Stromal cell of bone marrow (primary cell): ENCODE measurements around the gene ZFHX3.

ENCODE experiments used
- DNase-seq: peaks from one replicate; pipeline ENCODE4 v3.0.0-alpha.2; 2012; ENCODE audit warnings: low read depth

Gene ZFHX3

GRCh38 chr16:72974142-72974769, 73.7 kb downstream of the ZFHX3 start:
- no peak for DNase-seq

GRCh38 chr16:72972878-72973571, 74.9 kb downstream of the ZFHX3 start:
- no peak for DNase-seq

- DNase-seq, result no peak
Measured at GRCh38 chr16:72971370-72971769, 76.6 kb downstream of the ZFHX3 start.

- no peak for DNase-seq
Measured at GRCh38 chr16:72970656-72971055, 77.3 kb downstream of the ZFHX3 start.

- no peak for DNase-seq
Measured at GRCh38 chr16:72969812-72970211, 78.1 kb downstream of the ZFHX3 start.

- no peak for DNase-seq
Measured at GRCh38 chr16:72969146-72969545, 78.8 kb downstream of the ZFHX3 start.

- DNase-seq, result no peak
Measured at GRCh38 chr16:72967941-72968340, 80.0 kb downstream of the ZFHX3 start.

DNA sequence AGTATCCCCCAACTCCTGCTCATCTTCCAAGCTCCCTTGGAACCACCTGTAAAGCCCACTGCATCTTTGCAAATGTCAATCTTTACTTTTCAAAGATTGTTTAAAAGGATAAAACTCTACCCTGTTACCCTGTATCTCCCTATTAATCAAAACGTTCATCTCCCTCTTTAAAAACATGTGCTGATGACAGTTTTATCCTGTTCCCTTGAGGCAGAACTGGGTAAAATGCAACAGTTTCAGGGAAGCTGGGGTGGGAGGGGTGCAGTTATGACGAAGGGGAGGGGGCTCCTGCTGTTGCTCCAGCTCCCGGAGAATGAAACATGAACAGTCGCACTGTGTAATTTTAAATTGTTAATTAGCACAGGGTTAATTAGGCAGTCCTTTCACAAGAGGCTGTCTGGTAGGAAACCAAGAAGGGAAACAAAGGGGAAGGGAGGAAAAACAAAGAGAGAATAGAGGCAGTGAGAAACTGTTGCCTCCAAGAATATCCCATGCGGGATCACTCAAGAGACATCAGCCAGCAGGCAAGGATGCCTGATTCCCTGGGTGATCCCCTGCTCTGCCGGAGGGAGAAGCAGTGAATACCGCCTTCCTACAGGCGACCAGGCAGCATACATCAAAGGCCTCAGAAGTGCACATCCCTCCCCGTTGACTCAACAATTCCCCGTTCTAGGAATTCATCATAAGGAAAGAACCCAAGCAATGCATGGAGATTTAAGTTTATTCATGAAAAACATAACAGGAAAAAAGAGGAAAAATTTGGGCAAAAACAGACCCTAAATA, 84.2 kb downstream of the ZFHX3 start:
- no peak for DNase-seq

DNA sequence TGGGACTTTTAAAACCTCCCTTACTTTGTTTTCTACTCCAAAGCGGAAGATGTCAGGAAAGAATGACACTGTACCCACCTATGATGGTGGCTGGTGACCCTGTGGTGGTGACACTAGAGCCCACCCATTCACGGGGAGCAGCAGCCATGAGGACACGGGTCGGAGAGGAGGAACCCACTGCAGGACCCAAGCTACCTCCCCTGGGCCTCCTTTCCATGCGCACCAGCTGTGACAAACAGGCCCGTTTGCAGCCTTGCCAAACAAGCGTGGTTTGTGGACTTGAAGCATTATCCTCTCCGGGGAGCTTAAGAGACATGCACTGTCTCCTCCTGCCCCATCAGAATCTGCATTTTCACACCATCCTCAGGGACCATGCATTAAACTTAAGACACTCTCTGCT, 85.6 kb downstream of the ZFHX3 start:
- no peak for DNase-seq

GRCh38 chr16:72961863-72962262, 86.1 kb downstream of the ZFHX3 start:
- DNase-seq, result no peak

DNA sequence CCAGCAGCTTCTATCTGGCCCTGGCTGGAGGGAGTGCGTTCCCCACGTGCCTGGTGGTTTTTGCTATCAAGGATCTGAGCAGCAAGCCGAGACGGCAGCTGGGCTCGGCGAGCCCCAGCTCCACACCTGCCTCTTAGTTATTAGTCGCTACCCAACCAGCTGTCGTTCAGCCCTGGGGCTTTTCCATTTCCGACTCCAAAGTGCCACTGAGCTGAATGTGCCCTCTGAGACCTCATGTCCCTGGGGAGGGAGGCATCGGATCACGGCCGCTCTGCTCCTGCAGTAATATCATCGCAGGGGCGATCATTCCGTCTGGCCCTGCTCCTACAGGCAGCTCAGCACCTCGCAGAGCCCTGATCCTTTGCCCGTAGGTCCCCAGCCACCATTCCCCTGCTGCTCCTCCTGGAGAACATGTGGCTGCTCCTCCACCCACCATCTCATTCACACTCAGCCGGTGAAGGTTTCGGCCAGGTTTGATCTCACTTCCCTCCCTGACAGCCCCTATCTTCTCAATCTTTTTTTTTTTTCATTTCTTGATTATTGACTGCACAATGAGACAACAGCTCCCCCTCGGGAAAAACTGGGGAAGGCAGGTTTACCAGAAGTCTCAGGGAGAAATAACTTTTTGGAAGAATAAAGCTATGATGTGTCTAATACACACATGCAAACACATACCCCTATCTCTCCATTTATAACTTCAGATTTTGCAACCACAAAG, 86.7 kb downstream of the ZFHX3 start:
- no peak for DNase-seq

DNA sequence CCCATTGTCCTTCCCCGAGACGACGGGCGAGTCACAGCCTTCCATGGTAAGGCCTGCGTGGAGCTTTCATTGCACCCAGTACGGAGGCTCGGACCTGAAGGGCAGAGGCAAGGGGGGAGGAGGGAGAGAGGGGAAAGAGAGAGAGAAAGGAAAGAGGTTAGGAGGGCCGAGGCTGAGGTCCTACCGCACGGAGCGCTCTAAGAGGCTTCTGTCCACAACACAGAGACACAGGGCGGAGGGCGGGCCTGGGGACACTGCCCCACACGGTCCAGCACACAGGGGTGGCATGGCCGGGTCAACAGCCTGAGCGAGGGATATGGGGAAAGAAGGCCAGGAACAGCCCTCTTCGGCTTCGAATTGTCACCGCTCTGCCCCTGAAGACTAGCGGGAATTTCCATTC, 87.8 kb downstream of the ZFHX3 start:
- DNase-seq, result no peak

DNA sequence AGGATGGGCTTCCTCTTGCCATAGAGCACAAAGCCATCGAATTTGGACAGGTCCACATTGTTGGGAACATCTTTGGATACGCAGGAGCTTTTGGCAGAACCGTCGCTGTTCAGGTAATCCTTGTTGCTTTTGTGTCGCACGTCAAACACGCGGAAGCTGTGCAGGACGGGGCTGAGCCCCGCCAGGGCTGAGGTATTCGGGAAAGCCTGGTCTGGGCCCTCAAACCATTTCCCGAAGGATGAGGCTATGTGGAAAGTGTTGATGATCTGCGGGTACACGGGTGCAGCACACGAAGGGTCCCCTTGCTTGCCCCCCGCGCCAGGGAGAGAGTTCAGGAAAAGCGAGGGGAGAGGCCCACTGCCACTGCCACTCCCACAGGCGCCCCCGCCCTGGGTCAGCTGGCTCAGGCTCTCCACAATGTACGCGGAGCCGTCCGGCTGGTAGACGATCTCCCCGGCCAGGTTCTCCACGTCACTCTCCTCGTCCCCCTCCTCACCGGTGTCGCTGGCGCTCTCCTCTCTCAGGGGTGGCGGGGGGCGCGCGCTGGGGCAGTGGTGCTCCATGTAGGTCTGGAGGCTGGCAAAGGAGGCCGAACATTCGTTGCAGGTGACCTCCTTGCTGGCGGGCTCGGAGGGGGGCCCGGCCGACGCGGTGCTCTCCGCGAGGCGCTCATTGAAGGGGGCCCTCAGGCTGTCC, 88.5 kb downstream of the ZFHX3 start:
- DNase-seq, result no peak

DNA sequence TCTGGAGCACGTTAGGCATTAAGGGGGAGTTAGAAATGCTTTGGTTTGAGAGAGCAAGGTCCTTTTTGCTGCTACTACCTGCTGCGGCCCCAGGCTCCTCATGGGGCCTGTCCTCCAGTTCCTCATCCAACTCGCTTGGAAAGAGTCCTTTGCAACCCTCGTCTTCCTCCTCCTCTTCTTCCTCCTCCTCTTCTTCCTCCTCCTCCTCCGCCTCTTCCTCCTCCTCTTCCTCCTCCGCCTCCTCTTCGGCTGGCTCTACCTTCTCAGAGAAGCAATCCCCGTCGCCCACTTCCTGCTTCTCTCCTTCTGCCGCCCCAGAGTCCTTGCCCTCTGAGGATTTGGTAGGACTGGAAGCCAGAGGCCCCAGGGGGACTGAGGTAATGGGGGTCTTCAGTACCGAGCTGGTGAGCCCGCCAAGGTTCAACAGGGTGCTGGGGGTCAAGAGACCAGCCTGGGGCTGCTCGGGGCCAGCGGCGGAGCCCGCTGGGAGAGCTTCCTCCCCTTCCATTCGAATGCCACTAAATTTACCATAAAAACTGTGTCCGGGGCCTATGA, 89.3 kb downstream of the ZFHX3 start:
- DNase-seq, result no peak

GRCh38 chr16:72957303-72958277, 90.3 kb downstream of the ZFHX3 start:
- DNase-seq, result no peak

- DNase-seq, result no peak
Measured at GRCh38 chr16:72956124-72957064, 91.5 kb downstream of the ZFHX3 start.

DNA sequence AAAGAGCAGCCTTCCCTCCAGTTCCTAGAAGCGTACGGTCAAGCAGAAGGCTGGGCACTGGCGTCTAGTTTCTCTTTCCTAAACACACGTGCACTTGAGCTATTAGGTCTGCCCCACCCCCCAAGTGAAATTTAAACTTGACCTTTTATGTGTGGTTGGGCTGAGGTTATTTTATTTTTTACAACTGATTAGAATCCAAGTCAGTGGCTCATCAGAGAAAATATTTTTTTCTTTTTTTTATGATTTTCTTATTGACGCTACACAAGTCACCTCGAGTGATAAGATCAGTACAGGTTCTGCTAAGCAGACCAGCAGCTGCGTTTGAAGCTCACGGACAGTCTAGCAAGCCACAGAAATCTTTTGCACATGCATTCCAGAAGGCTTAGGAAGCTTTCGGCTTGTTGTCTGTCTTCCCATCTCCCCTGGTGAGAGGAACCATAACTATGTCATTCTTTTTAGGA, 95.1 kb downstream of the ZFHX3 start:
- DNase-seq, result no peak

- DNase-seq, result no peak
Measured at GRCh38 chr16:72952404-72952803, 95.5 kb downstream of the ZFHX3 start.

DNA sequence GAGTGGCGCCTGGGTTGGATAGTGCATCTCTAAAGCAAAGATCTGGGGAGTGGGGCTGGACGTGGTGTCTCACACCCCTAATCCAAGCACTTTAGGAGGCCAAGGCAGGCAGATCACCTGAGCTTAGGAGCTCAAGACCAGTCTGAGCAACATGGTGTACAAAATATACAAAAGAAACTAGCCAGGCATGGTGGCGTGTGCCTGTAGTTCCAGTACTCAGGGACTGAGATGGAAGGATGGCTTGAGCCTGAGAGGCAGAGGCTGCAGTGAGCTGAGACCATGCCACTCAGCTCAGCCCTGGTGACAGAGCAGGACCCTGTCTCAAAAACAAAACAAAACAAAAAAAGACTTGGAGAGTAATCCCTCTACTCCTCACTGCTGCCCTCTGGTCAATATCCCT, 96.0 kb downstream of the ZFHX3 start:
- no peak for DNase-seq
